Sigmoid colon (tissue), 4 donors: Measurements from ENCODE around the gene THRB.

ENCODE experiments used
- EP300 ChIP-seq, 4 donors: sonication (generic); formaldehyde crosslinking; IDR thresholded peaks; one replicate each; pipeline ENCODE4 v1.6.1; 2017; ENCODE audit warnings: antibody characterized with exemption in 4 of 4
- POLR2A ChIP-seq, 2 donors: fragments of 450-650 bp; IDR thresholded peaks; one replicate each; pipeline ENCODE4 v1.6.1; 2016; ENCODE audit warnings: antibody characterized with exemption in 2 of 2, mild to moderate bottlenecking in 2 of 2, moderate library complexity in 2 of 2
- POLR2AphosphoS5 ChIP-seq, 4 donors: sonication (generic); formaldehyde crosslinking; IDR thresholded peaks; one replicate each; pipeline ENCODE4 v1.6.1; 2017; ENCODE audit warnings: antibody characterized with exemption in 4 of 4
- TF ChIP-seq, protein P1 (sequence below), 4 experiments: fragments of 450-650 bp in 3 of 4; fragments of 200-600 bp in 1 of 4; IDR thresholded peaks; one replicate each; pipeline ENCODE4 v1.5.1; 2016 to 2019; ENCODE audit warnings: antibody characterized with exemption in 4 of 4, mild to moderate bottlenecking in 3 of 4, moderate library complexity in 2 of 4

DNA sequence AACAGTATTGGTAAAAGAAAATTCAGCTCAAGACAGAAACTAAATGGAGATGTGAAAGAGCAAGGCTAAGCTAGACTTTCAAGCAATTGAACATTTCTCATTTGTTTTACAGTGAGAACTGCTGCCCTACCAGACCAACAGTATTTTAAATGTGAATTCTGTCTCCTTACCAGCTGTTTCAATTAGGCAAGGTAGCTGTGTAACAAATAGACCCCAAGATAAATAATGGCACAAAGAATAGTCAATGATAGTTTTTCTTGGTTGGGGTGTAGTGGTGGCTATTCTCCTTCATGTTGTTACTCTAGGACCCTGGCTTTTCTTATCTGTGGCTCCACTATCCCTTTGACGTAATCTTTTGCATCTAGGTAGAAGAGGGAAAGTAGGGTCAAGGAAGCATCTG is 30.4 kb upstream of the THRB start:
- TF ChIP-seq, protein P1, sequence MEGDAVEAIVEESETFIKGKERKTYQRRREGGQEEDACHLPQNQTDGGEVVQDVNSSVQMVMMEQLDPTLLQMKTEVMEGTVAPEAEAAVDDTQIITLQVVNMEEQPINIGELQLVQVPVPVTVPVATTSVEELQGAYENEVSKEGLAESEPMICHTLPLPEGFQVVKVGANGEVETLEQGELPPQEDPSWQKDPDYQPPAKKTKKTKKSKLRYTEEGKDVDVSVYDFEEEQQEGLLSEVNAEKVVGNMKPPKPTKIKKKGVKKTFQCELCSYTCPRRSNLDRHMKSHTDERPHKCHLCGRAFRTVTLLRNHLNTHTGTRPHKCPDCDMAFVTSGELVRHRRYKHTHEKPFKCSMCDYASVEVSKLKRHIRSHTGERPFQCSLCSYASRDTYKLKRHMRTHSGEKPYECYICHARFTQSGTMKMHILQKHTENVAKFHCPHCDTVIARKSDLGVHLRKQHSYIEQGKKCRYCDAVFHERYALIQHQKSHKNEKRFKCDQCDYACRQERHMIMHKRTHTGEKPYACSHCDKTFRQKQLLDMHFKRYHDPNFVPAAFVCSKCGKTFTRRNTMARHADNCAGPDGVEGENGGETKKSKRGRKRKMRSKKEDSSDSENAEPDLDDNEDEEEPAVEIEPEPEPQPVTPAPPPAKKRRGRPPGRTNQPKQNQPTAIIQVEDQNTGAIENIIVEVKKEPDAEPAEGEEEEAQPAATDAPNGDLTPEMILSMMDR (IDR thresholded peaks at IDR 0.05) = no peak
- TF ChIP-seq POLR2A (IDR thresholded peaks at IDR 0.05) = no peak
- TF ChIP-seq POLR2AphosphoS5 (IDR thresholded peaks at IDR 0.05) = no peak
- TF ChIP-seq EP300 (IDR thresholded peaks at IDR 0.05) = no peak
